ENCODE data around the gene TCF12. TPM values are rescaled to one million over a fixed set of nuclear protein-coding genes. Genes with fewer than 3 reads are reported as not detected.

The TCF12 gene
- total RNA-seq, 1 experiment from 2014 or later: 76.7 TPM

GRCh38 chr15:57158997-57159668, 240.7 kb downstream of the TCF12 start:
- H4K5ac ChIP-seq (ENCODE audit: insufficient read length, low read depth, low read length): no peak overlapping the region
- H2BK15ac ChIP-seq (ENCODE audit: low read depth, low read length): no peak overlapping the region
- H2BK12ac ChIP-seq (ENCODE audit: insufficient read length, low read depth, low read length): no peak overlapping the region
- no peak overlapping the region for H4K8ac ChIP-seq (replicated peaks; ENCODE audit: insufficient read length, low read depth, low read length)
- H3K27ac ChIP-seq (ENCODE audit: insufficient read length, low read depth, low read length): no peak overlapping the region
- H3K4me3 Mint-ChIP-seq: no peak overlapping the region
- TF ChIP-seq CTCF (conservative IDR thresholded peaks at IDR 0.05): no peak
- no peaks in the 10 kb centered on the region for H3K9me3 ChIP-seq (ENCODE audit: control insufficient read depth, low read depth, low read length)
- H3K4me2 ChIP-seq (ENCODE audit: insufficient read depth, insufficient read length, low read length): no peak overlapping the region
- no peaks in the 10 kb centered on the region for H3K27me3 Mint-ChIP-seq (ENCODE audit: low read depth)
- H3K36me3 Mint-ChIP-seq (ENCODE audit: insufficient read depth in 1 of 3, low read depth in 3 of 3): no peaks in the 10 kb centered on the region
- H2AFZ ChIP-seq (ENCODE audit: low read length): no peak overlapping the region
- H2BK20ac ChIP-seq (ENCODE audit: low read depth, low read length, poor library complexity, severe bottlenecking): no peak overlapping the region
- DNase-seq: no peak
- no peak overlapping the region for H3K18ac ChIP-seq (ENCODE audit: insufficient read length, low read depth, low read length)
- no peaks in the 10 kb centered on the region for H3K23me2 ChIP-seq (ENCODE audit: insufficient read length, low read depth, low read length, poor library complexity, severe bottlenecking)
- H3K4me1 ChIP-seq (ENCODE audit: insufficient read depth, low read length): no peaks in the 10 kb centered on the region
- WGBS (ENCODE audit: extremely low coverage, insufficient read length, low lambda C conversion rate): no CpG with 5 or more reads among the region's 4 CpGs
- no peak overlapping the region for H3T11ph ChIP-seq (ENCODE audit: low read length)
- no peaks in the 10 kb centered on the region for H3K79me2 ChIP-seq (ENCODE audit: insufficient read depth, low read length)
- H2BK120ac ChIP-seq (ENCODE audit: low read depth, low read length, poor library complexity, severe bottlenecking): no peak overlapping the region
- no peak overlapping the region for H3K4ac ChIP-seq (ENCODE audit: low read depth, low read length)
- no peak overlapping the region for H3K23ac ChIP-seq (ENCODE audit: insufficient read length, low read depth, low read length)
- H3K9ac ChIP-seq (ENCODE audit: extremely low read depth, insufficient read length, low read length): no peak overlapping the region
- H3K79me1 ChIP-seq (ENCODE audit: insufficient read depth, low read depth, low read length, poor library complexity, severe bottlenecking): no peaks in the 10 kb centered on the region
- H3K27me3 ChIP-seq (ENCODE audit: insufficient read depth, low read length): no peaks in the 10 kb centered on the region
- H3K56ac ChIP-seq (ENCODE audit: insufficient read length, low read depth, low read length): no peak overlapping the region
- no peaks in the 10 kb centered on the region for H3K9me3 Mint-ChIP-seq
- H2BK5ac ChIP-seq (ENCODE audit: insufficient read length, low read length): no peak overlapping the region
- H4K91ac ChIP-seq (ENCODE audit: insufficient read length, low read depth, low read length): no peak overlapping the region
- H4K20me1 ChIP-seq (ENCODE audit: control insufficient read depth, insufficient read depth, insufficient read length): no peaks in the 10 kb centered on the region
- H3K27ac Mint-ChIP-seq: peak overlapping the region; percentile 3 to 79 (median 62); a peak in 5 of 7 replicates
- H3K14ac ChIP-seq (ENCODE audit: insufficient read depth, low read length): no peak overlapping the region
- no peak overlapping the region for H2AK5ac ChIP-seq (ENCODE audit: insufficient read length, low read length)
- peaks cover 24% of the 10 kb centered on the region in 2 experiments for H3K4me1 Mint-ChIP-seq

Data from H9 (cell line).